SK-N-SH (cell line): ENCODE results near the gene KDM4F. TPM values are rescaled to one million over a fixed set of nuclear protein-coding genes. Genes with fewer than 3 reads are reported as not detected.
"Not testable (repeated sequence)": the region's sequence is repeated elsewhere in the genome, so short reads cannot be mapped to it uniquely, and the experiment has no call there.

Source experiments
- CTCF ChIA-PET: fragments of 300-600, 350-600 bp; formaldehyde crosslinking; extraction: SDS; loops from one replicate; lab custom pipeline; 2021; lab: Yijun Ruan, JAX
- POLR2A ChIA-PET: fragments of 350-600 bp; sonication (Branson Sonifier 250); formaldehyde crosslinking; extraction: SDS; loops from one replicate; lab custom pipeline; 2020; ENCODE audit warnings: antibody characterized with exemption, inconsistent platforms; lab: Yijun Ruan, JAX
- DNase-seq: peaks from one replicate; pipeline ENCODE4 v3.0.0; 2012
- H2AFZ ChIP-seq: fragments of 200-600 bp; sonication (generic); 2 replicates; pipeline ENCODE4 v1.8.1; 2016; ENCODE audit warnings: antibody characterized with exemption, mild to moderate bottlenecking, low read depth
- H3F3A ChIP-seq: fragments of 200-600 bp; sonication (generic); replicated peaks from 2 replicates; pipeline ENCODE3; 2016; ENCODE audit warnings: antibody characterized with exemption, mild to moderate bottlenecking; ENCODE audit not compliant: insufficient read depth
- H3K27ac ChIP-seq, 2 experiments: fragments of 200-500 bp in 1 of 2; fragments of 200-600 bp in 1 of 2; sonication (Bioruptor generic) in 1 of 2; sonication (generic), shearing (Covaris generic) in 1 of 2; 2 replicates each; pipeline versions ENCODE4 v1.5.1 to v1.6.1; 2014 to 2016; ENCODE audit warnings: low read depth in 2 of 2, inconsistent platforms in 1 of 2, low read length in 1 of 2, mild to moderate bottlenecking in 1 of 2, mixed read lengths in 1 of 2
- H3K27me3 ChIP-seq: fragments of 200-600 bp; sonication (generic), shearing (Covaris generic); 2 replicates; pipeline ENCODE4 v1.6.1; 2016; ENCODE audit warnings: mixed run types; ENCODE audit not compliant: insufficient read depth
- H3K36me3 ChIP-seq, 2 experiments: fragments of 200-500 bp in 1 of 2; fragments of 200-600 bp in 1 of 2; sonication (Bioruptor generic) in 1 of 2; sonication (generic) in 1 of 2; replicated peaks in 1 of 2; 2 replicates each; pipeline versions ENCODE3 to v1.5.1; 2014 to 2016; ENCODE audit warnings: low read length in 1 of 2, mild to moderate bottlenecking in 1 of 2; ENCODE audit not compliant: insufficient read depth in 2 of 2, control insufficient read depth in 1 of 2
- H3K4me1 ChIP-seq, 2 experiments: fragments of 200-500 bp in 1 of 2; fragments of 200-600 bp in 1 of 2; sonication (Bioruptor generic) in 1 of 2; sonication (generic), shearing (Covaris generic) in 1 of 2; 2 replicates each; pipeline versions ENCODE4 v1.5.1 to v1.6.1; 2014 to 2016; ENCODE audit warnings: low read depth in 1 of 2, low read length in 1 of 2, mixed run types in 1 of 2; ENCODE audit not compliant: insufficient read depth in 2 of 2, control insufficient read depth in 1 of 2
- H3K4me2 ChIP-seq: fragments of 200-600 bp; sonication (generic), shearing (Covaris generic); 2 replicates; pipeline ENCODE4 v1.6.1; 2017; ENCODE audit warnings: mixed run types
- H3K4me3 ChIP-seq, 2 experiments: fragments of 200-500 bp in 1 of 2; fragments of 200-600 bp in 1 of 2; sonication (Bioruptor generic) in 1 of 2; sonication (generic), shearing (Covaris generic) in 1 of 2; 2 replicates each; pipeline versions ENCODE4 v1.5.1 to v1.8.1; 2014 to 2016; ENCODE audit warnings: low read depth in 2 of 2, inconsistent platforms in 1 of 2, low read length in 1 of 2, mild to moderate bottlenecking in 1 of 2, mixed read lengths in 1 of 2, moderate library complexity in 1 of 2
- H3K79me2 ChIP-seq: fragments of 200-600 bp; sonication (generic); 2 replicates; pipeline ENCODE4 v1.8.1; 2017; ENCODE audit warnings: mild to moderate bottlenecking; ENCODE audit not compliant: insufficient read depth
- H3K9ac ChIP-seq: fragments of 200-600 bp; sonication (generic); 2 replicates; pipeline ENCODE4 v1.6.1; 2017; ENCODE audit warnings: mixed run types
- H3K9me2 ChIP-seq: fragments of 200-600 bp; sonication (generic); 2 replicates; pipeline ENCODE4 v1.6.1; 2017; ENCODE audit warnings: mixed run types
- H3K9me3 ChIP-seq: fragments of 200-600 bp; sonication (generic); 2 replicates; pipeline ENCODE4 v1.6.1; 2017; ENCODE audit warnings: mixed run types, mild to moderate bottlenecking, moderate library complexity
- H4K20me1 ChIP-seq: fragments of 200-600 bp; sonication (generic); 2 replicates; pipeline ENCODE4 v1.6.1; 2017; ENCODE audit warnings: mild to moderate bottlenecking, mixed run types; ENCODE audit not compliant: insufficient read depth
- ELF1 ChIP-seq: IDR thresholded peaks from 2 replicates; pipeline ENCODE4 v1.4.0; 2012
- GABPA ChIP-seq: IDR thresholded peaks from 2 replicates; pipeline ENCODE4 v1.4.0; 2012; ENCODE audit warnings: low read depth, mild to moderate bottlenecking
- JUND ChIP-seq: IDR thresholded peaks from 2 replicates; pipeline ENCODE4 v1.4.0; 2012
- MAX ChIP-seq: IDR thresholded peaks from 2 replicates; pipeline ENCODE4 v1.4.0; 2012; ENCODE audit warnings: low read depth
- MXI1 ChIP-seq: IDR thresholded peaks from 2 replicates; pipeline ENCODE4 v1.6.1; 2012; ENCODE audit warnings: mild to moderate bottlenecking, low read depth, low read length, improper control_type of control experiment
- NFIC ChIP-seq: IDR thresholded peaks from 2 replicates; pipeline ENCODE4 v1.4.0; 2012; ENCODE audit warnings: borderline replicate concordance
- RCOR1 ChIP-seq: fragments of 150-350 bp; IDR thresholded peaks from 2 replicates; pipeline ENCODE4 v1.6.1; 2017; ENCODE audit warnings: antibody characterized with exemption, low read length
- RFX5 ChIP-seq: IDR thresholded peaks from 2 replicates; pipeline ENCODE4 v1.6.1; 2012; ENCODE audit warnings: mild to moderate bottlenecking, improper control_type of control experiment, low read length
- TEAD4 ChIP-seq: IDR thresholded peaks from 2 replicates; pipeline ENCODE4 v1.4.0; 2012; ENCODE audit warnings: mild to moderate bottlenecking, borderline replicate concordance; ENCODE audit not compliant: insufficient read depth
- USF2 ChIP-seq: fragments of 150-350 bp; IDR thresholded peaks from 2 replicates; pipeline ENCODE4 v1.6.1; 2017; ENCODE audit warnings: antibody characterized with exemption, low read length, low read depth, borderline replicate concordance
- ZBTB33 ChIP-seq: IDR thresholded peaks from 2 replicates; pipeline ENCODE4 v1.4.0; 2012; ENCODE audit warnings: low read depth, borderline replicate concordance
- WGBS: methylation state at CpG from one replicate; pipeline ENCODE4 v1.1.6; 2017; ENCODE audit warnings: low lambda C conversion rate; 5-methylcytosine and 5-hydroxymethylcytosine counted together
- polyA plus RNA-seq, 3 experiments: library from polyadenylated mRNA; depleted of rRNA; stranded (reverse); fragments of >200 nt; gene quantifications; 2 replicates each; pipeline ENCODE4 v1.2.3, GENCODE V29; 2012

Gene KDM4F
- polyA plus RNA-seq, 1 of the 3 experiments (the other 2 are of a cell fraction): not detected

- H3K27ac ChIP-seq, H3K36me3 ChIP-seq, H3K4me2 ChIP-seq, H3K9ac ChIP-seq, H3K4me1 ChIP-seq, H3K27me3 ChIP-seq, H3K9me3 ChIP-seq, POLR2A ChIA-PET, H3K4me3 ChIP-seq, H2AFZ ChIP-seq, H4K20me1 ChIP-seq, DNase-seq, H3K9me2 ChIP-seq, CTCF ChIA-PET, H3F3A ChIP-seq, H3K79me2 ChIP-seq: not testable (repeated sequence)
- 72% methylated on average over 6 of the region's 9 CpGs for WGBS
Measured at GRCh38 chr11:95025594-95025993, 23.6 kb upstream of the KDM4F start.

DNA sequence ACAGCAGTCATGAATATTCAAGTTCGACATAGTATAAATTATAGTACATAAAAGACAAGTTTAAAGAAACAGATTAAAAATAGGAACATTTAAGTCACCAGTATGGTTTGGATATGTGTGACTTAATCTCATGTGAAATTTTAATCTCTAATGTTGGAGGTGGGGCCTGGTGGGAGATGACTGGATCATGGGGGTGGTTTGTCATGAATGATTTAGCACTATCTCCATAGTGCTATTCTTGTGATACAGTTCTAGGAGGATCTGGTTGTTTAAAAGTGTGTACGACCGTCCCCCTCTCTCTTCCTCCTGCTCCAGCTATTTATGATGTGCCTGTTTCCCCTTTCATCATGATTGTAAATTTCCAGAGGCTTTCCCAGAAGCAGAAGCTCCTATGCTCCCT is 20.9 kb upstream of the KDM4F start:
- H3K9ac ChIP-seq: no peak overlapping the region
- H3K4me2 ChIP-seq: no peak overlapping the region
- H3K27ac ChIP-seq: no peak overlapping the region
- H3F3A ChIP-seq: no peaks in the 10 kb centered on the region
- no peak for TF ChIP-seq ELF1
- TF ChIP-seq TEAD4: no peak
- TF ChIP-seq ZBTB33: no peak
- no peak for TF ChIP-seq NFIC
- TF ChIP-seq JUND: no peak
- no peak for TF ChIP-seq MXI1
- no peak for TF ChIP-seq GABPA
- TF ChIP-seq RCOR1: no peak
- no peak for TF ChIP-seq RFX5
- no peak for TF ChIP-seq USF2
- TF ChIP-seq MAX: no peak
- POLR2A ChIA-PET: no interaction called here
- H3K27me3 ChIP-seq: no peaks in the 10 kb centered on the region
- DNase-seq: no peak
- no peaks in the 10 kb centered on the region for H3K79me2 ChIP-seq
- no peaks in the 10 kb centered on the region for H3K36me3 ChIP-seq
- H4K20me1 ChIP-seq: no peaks in the 10 kb centered on the region
- H3K9me2 ChIP-seq: no peaks in the 10 kb centered on the region
- no peak overlapping the region for H2AFZ ChIP-seq
- H3K4me1 ChIP-seq: no peaks in the 10 kb centered on the region; a peak in 1 of 4 replicates
- no peak overlapping the region for H3K4me3 ChIP-seq
- no peaks in the 10 kb centered on the region for H3K9me3 ChIP-seq
- 43% methylated on average over 3 of the region's 3 CpGs for WGBS
- CTCF ChIA-PET: no interaction called here
